ENCODE measurements around the gene SPOPL.

GRCh38 chr2:138455691-138456090 lies 45.9 kb upstream of the SPOPL start:
- TF ChIP-seq CTCF (IDR thresholded peaks at IDR 0.05; ENCODE audit: low read length) = no peak
- no peak for TF ChIP-seq EZH2phosphoT487 (IDR thresholded peaks at IDR 0.05; ENCODE audit: low read length)
